Muscle layer of duodenum (tissue), 2 donors: ENCODE results near the gene UBE2E1.
A peak's percentile ranks its signal among the peaks of the same experiment; 100 is the strongest.

ENCODE experiments used
- H3K27ac ChIP-seq: one replicate; pipeline ENCODE4 v1.7.0; 2013; ENCODE audit warnings: mild to moderate bottlenecking, low read length
- H3K27me3 ChIP-seq: one replicate; pipeline ENCODE4 v1.7.0; 2013; ENCODE audit warnings: low read depth, mild to moderate bottlenecking, control low read depth, low read length
- H3K36me3 ChIP-seq, 2 donors: one replicate each; pipeline ENCODE4 v1.7.0; 2013; ENCODE audit warnings: low read length in 2 of 2, control low read depth in 1 of 2, mild to moderate bottlenecking in 1 of 2; ENCODE audit not compliant: insufficient read depth in 2 of 2, control insufficient read depth in 1 of 2
- H3K4me1 ChIP-seq, 2 donors: one replicate each; pipeline ENCODE4 v1.7.0; 2013; ENCODE audit warnings: low read length in 2 of 2, mild to moderate bottlenecking in 2 of 2, control low read depth in 1 of 2, moderate library complexity in 1 of 2; ENCODE audit not compliant: insufficient read depth in 2 of 2, control insufficient read depth in 1 of 2
- H3K4me3 ChIP-seq, 2 donors: one replicate each; pipeline ENCODE4 v1.7.0; 2013; ENCODE audit warnings: low read length in 2 of 2, low read depth in 1 of 2, mild to moderate bottlenecking in 1 of 2
- H3K9me3 ChIP-seq, 2 donors: one replicate each; pipeline ENCODE4 v1.7.0; 2013; ENCODE audit warnings: low read length in 2 of 2, control low read depth in 1 of 2, mild to moderate bottlenecking in 1 of 2; ENCODE audit not compliant: control insufficient read depth in 1 of 2
- donor health status: healthy.

The UBE2E1 gene

DNA sequence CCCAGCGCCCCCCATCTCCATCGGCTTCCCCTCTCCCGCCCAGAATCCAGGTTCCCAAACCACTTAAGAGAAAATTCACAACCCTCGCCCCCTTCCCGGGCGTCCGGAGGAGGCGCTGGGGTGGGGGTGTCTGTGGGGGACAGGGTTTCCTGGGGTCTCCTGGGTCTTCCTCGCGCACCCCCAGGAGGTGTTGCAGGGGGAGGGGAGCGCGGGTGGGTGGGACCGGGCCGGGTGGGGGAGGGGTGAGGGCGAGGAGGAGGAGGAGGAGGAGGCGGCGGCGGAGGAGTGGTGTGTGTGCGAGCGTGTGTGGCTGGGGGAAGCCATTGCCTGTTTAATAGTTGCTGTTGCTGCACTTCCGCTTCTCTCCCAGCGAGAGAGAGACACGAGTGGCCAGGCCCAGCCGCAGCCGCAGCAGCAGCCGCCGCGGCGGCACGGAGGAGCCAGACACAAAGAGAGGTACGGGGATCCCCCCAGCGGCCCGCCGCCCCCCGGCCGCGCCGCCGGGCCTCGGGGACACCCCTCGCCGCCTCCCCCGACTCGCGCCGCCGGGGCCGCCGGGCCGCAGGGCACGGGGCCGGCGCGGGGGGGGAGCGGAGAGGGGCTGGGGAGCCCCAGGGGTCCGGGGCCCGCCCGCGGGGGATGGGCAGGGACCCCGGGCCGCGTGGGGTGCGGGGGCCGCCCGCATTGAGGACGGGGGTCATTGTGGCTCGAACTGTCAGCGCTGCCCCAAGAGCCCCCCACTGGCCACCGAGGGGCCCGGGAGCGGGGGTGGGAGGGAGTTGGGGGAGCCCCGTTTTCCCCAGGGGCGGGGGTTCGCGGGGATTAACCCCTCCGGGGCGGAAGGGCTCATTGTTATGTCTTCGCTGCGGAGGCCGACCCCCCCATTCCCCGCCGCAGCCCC lies at the start of gene UBE2E1:
UBE2E1 (plus strand) TSS at position 323 of the 901 bp plus-strand sequence. CDS start 1,315 bp downstream, outside the sequence.
- Histone ChIP-seq H3K4me1 (peaks cover 6 to 14% of the 10 kb centered on the region in 2 donors), H3K4me3 (peak within 1 kb of the TSS; percentile 68 to 89), H3K27ac (peak within 1 kb of the TSS; percentile 42), H3K36me3 (no peaks in the 10 kb centered on the region), H3K27me3 (no peaks in the 10 kb centered on the region), H3K9me3 (no peaks in the 10 kb centered on the region)

DNA sequence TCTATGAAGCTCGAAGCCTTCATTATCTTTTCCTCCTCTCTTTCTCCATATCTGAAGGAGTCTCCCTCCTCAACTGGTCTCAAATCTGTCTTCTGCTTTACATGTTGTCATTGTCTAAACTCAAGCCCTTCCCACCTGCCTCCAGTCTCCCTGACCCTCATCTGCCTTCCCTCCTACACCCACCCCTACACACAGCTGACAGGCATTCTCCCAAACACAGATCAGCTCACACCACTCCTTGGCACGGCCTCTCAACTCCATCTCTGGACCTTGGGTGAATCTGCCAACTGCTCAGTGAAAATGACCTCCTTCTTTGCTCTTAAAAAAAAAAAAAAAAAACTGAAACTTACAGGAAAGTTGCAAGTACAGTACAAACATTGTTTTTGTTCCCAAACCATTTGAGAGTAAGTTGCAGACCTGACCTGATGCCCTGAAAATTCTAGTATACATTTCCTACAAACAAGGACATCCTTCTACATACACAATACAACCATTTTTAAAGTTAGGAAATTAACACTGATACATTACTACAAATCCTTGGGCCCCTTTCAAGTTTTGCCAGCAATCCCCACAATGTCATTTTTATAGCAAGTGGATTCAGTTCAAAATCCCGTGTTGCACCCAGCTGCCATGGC lies 49.4 kb upstream of the UBE2E1 start:
- Histone ChIP-seq H3K4me3 (no peak overlapping the region), H3K27me3 (no peaks in the 10 kb centered on the region), H3K4me1 (no peaks in the 10 kb centered on the region), H3K27ac (no peak overlapping the region), H3K36me3 (no peaks in the 10 kb centered on the region), H3K9me3 (no peaks in the 10 kb centered on the region)

GRCh38 chr3:23758253-23758838 lies 47.4 kb upstream of the UBE2E1 start:
- Histone ChIP-seq H3K4me1 (peaks cover 4 to 10% of the 10 kb centered on the region in 2 donors), H3K27ac (no peak overlapping the region), H3K9me3 (no peaks in the 10 kb centered on the region)

GRCh38 chr3:23760325-23760724 lies 45.4 kb upstream of the UBE2E1 start:
- Histone ChIP-seq H3K4me3 (no peak overlapping the region), H3K36me3 (no peaks in the 10 kb centered on the region), H3K4me1 (peaks cover 4 to 10% of the 10 kb centered on the region in 2 donors), H3K27me3 (no peaks in the 10 kb centered on the region), H3K9me3 (no peaks in the 10 kb centered on the region), H3K27ac (no peak overlapping the region)

More at GRCh38 chr3:23758253-23758838, 47.4 kb upstream of the UBE2E1 start:
- H3K36me3 ChIP-seq = no peaks in the 10 kb centered on the region
- H3K27me3 ChIP-seq = no peaks in the 10 kb centered on the region
- no peak overlapping the region for H3K4me3 ChIP-seq

DNA sequence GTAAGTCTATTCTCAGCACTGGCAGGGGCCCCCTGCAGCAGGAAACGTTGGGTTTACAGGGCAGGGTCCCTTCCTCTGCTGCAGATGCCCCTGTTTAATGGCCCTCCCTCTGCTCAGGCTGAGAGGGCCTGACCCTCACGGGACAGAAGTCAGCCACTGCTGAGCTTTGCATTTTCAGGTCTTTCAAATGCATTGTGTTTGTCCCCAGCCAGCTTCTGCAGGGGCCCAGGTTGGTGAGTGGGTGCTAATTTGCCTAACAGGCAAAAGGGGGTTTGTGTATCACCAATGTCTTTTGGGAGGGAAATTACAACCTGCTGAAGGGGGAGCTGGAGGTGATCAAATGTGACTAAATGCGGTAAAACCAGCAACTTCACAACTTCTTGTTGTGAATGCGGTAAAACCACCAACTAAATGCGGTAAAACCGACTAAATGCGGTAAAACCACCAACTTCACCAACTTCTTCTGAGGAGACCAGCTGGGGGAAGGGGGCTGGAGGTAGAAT lies 44.8 kb upstream of the UBE2E1 start:
- Histone ChIP-seq H3K4me3 (no peak overlapping the region), H3K27me3 (no peaks in the 10 kb centered on the region), H3K36me3 (no peaks in the 10 kb centered on the region), H3K9me3 (no peaks in the 10 kb centered on the region), H3K27ac (no peak overlapping the region), H3K4me1 (peaks cover 4 to 10% of the 10 kb centered on the region in 2 donors)

DNA sequence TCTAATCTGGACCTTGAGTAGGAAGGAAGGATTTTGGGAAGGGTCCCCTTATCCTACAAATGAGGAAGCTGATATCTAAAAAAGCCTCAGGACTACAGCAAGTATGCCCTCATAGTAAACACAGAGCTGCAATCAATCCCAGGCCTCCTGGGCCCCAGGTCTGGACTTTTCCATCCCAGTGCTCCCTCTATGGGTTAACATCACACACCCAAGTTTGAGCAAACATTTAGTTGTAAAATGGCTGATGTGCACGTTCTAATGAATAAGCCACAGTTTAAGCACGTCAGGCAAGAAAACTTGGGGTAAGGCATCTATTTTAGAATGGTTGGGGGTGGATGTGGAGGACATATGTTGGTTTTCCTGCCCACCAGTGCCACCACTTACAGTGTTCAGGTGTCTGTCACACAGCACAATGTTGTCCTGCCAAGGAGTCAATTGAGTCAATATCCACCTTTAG lies 44.3 kb upstream of the UBE2E1 start:
- Histone ChIP-seq H3K36me3 (no peaks in the 10 kb centered on the region), H3K27ac (no peak overlapping the region), H3K4me1 (peaks cover 4 to 10% of the 10 kb centered on the region in 2 donors), H3K4me3 (no peak overlapping the region), H3K27me3 (no peaks in the 10 kb centered on the region), H3K9me3 (no peaks in the 10 kb centered on the region)

- no peaks in the 10 kb centered on the region for H3K27me3 ChIP-seq
These were observed 43.5 kb upstream of the UBE2E1 start for GRCh38 chr3:23762214-23762613.

GRCh38 chr3:23762759-23763477 lies 42.8 kb upstream of the UBE2E1 start:
- Histone ChIP-seq H3K27ac (peak overlapping the region; percentile 45), H3K36me3 (no peaks in the 10 kb centered on the region), H3K9me3 (no peaks in the 10 kb centered on the region), H3K4me3 (peak overlapping the region; percentile 57), H3K27me3 (no peaks in the 10 kb centered on the region), H3K4me1 (peaks cover 4 to 10% of the 10 kb centered on the region in 2 donors)

More at GRCh38 chr3:23762214-23762613, 43.5 kb upstream of the UBE2E1 start:
- Histone ChIP-seq H3K36me3 (no peaks in the 10 kb centered on the region), H3K9me3 (no peaks in the 10 kb centered on the region), H3K4me3 (peak overlapping the region; percentile 57), H3K27ac (no peak overlapping the region), H3K4me1 (peaks cover 4 to 10% of the 10 kb centered on the region in 2 donors)

DNA sequence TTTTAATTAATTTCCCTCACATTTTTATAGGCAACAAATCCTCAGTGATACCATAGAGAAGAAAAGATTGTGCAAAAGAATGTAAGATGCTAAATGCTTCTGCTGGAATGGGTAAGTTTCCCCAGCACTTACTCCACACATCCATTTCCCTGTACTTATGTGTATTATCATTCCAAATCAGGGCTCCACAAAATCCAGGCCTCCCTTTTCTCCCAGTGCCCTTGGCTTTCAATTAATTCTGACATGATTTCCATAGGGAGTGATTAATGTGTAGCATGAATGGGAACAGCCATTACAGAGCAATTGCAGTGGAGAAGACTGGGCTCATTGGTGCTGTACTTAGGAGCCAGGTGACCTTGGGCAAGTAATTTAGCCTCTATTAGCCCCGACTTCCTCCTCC lies 41.3 kb upstream of the UBE2E1 start:
- no peak overlapping the region for H3K4me3 ChIP-seq
- H3K9me3 ChIP-seq = no peaks in the 10 kb centered on the region
- no peak overlapping the region for H3K27ac ChIP-seq
- peaks cover 4 to 10% of the 10 kb centered on the region in 2 donors for H3K4me1 ChIP-seq
- H3K27me3 ChIP-seq = no peaks in the 10 kb centered on the region
- no peaks in the 10 kb centered on the region for H3K36me3 ChIP-seq

DNA sequence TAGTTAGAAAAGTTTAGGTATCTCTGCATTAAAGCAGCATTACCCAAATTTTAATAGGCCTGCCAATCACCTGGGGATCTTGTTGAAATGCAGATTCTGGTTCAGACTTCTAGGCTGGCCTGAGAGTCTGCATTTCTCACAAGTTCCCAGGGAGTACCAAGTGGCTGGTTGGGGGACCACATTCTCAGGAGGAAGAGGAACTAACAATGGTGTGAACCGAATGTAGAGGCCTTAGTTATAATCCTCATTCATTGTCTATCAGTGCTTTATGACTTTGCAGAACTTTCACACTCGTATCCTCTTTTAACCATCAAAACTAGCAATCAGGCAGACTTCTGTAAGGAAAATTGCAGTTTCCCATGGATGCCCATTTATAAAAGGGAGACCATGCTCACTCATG lies 38.2 kb upstream of the UBE2E1 start:
- Histone ChIP-seq H3K27me3 (no peaks in the 10 kb centered on the region), H3K4me3 (no peak overlapping the region), H3K9me3 (no peaks in the 10 kb centered on the region)

More for the DNA sequence above, 38.2 kb upstream of the UBE2E1 start:
- Histone ChIP-seq H3K36me3 (no peaks in the 10 kb centered on the region), H3K4me1 (peaks cover 2 to 4% of the 10 kb centered on the region in 2 donors), H3K27ac (no peak overlapping the region)
